ENCODE results near the gene LDB1.

- TF ChIP-seq NFRKB (IDR thresholded peaks at IDR 0.05) = no peak
- no peak for TF ChIP-seq SP1 (IDR thresholded peaks at IDR 0.05)
- no peak for TF ChIP-seq LEF1 (IDR thresholded peaks at IDR 0.05; ENCODE audit: borderline replicate concordance)
- no peak for TF ChIP-seq FOXM1 (IDR thresholded peaks at IDR 0.05; ENCODE audit: borderline replicate concordance)
- no peak for TF ChIP-seq PKNOX1 (IDR thresholded peaks at IDR 0.05)
Measured at GRCh38 chr10:102148275-102148674, 28.1 kb upstream of the LDB1 start.
